B cell (primary cell): ENCODE data around the gene PRRC2A.

Source experiments
- EZH2 ChIP-seq: IDR thresholded peaks from 2 replicates; pipeline ENCODE4 v1.6.1; 2012; ENCODE audit warnings: borderline replicate concordance, low read depth, mild to moderate bottlenecking, moderate library complexity, low read length; ENCODE audit not compliant: insufficient read depth, poor library complexity, severe bottlenecking
- TF ChIP-seq, protein P1 (sequence below): fragments of 200-600 bp; IDR thresholded peaks from one replicate; pipeline ENCODE4 v1.8.0; 2022; ENCODE audit warnings: antibody characterized with exemption, mild to moderate bottlenecking

DNA sequence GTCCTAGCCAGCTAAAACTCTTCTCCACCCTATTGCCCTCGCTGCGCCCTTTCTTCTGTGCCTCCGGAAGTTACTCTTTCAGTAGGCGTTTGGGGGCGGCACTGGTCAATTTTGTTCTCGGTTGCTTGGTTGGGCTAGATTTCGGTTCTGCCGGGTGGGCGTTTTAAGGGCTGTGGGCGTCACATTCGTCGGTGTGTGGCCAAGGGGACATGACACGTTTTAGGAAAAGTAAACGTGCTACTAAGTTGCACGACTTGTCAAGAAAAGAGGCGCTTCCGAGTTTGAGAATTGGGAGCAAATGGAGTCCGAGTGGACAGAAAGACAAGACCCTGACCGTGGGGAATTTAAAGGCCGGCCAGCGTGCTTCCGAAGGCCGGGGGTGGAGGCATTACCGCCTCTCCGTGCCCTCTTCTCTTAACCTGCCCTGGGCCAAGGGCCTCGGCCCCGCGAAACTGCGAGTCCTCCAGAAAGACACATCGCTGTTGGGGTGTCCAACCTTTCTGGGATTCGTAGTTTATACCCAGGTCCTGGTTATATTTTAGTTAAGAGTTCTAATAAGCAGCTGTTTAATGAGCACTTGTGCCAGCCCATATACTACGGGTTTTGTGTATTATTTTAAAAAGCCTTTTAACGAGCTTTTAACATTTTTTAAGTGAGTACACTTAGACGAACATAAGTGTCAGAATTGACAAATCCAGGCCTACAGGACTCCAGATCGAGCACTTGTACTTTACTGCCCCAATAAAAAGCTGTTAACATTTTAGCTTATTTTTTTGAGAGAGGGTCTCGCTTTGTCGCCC is 32.6 kb downstream of the PRRC2A start:
- TF ChIP-seq, protein P1, sequence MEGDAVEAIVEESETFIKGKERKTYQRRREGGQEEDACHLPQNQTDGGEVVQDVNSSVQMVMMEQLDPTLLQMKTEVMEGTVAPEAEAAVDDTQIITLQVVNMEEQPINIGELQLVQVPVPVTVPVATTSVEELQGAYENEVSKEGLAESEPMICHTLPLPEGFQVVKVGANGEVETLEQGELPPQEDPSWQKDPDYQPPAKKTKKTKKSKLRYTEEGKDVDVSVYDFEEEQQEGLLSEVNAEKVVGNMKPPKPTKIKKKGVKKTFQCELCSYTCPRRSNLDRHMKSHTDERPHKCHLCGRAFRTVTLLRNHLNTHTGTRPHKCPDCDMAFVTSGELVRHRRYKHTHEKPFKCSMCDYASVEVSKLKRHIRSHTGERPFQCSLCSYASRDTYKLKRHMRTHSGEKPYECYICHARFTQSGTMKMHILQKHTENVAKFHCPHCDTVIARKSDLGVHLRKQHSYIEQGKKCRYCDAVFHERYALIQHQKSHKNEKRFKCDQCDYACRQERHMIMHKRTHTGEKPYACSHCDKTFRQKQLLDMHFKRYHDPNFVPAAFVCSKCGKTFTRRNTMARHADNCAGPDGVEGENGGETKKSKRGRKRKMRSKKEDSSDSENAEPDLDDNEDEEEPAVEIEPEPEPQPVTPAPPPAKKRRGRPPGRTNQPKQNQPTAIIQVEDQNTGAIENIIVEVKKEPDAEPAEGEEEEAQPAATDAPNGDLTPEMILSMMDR: no peak
- no peak for TF ChIP-seq EZH2
